Spleen (tissue), 11 donors: ENCODE measurements around the gene SMAD6. TPM values are rescaled to one million over a fixed set of nuclear protein-coding genes. Genes with fewer than 3 reads are reported as not detected.

Experiments
- DNase-seq: peaks from one replicate; pipeline ENCODE4 v3.0.0-alpha.2; 2020
- H3K27ac ChIP-seq, 8 donors: fragments of 200-600 bp; sonication (generic) in 7 of 8; 1 replicate in 4 of 8; 2 replicates in 4 of 8; pipeline versions ENCODE4 v1.5.0 to v1.8.0; 2016 to 2021; ENCODE audit warnings: inconsistent platforms in 4 of 8, mild to moderate bottlenecking in 4 of 8, moderate library complexity in 1 of 8
- H3K27me3 ChIP-seq, 7 donors: fragments of 200-600 bp; sonication (generic) in 6 of 7; replicated peaks in 1 of 7; 1 replicate in 4 of 7; 2 replicates in 3 of 7; pipeline versions ENCODE4 v1.5.0 to v1.8.0; 2016 to 2021; ENCODE audit warnings: inconsistent platforms in 3 of 7, mild to moderate bottlenecking in 1 of 7
- H3K36me3 ChIP-seq, 6 donors: fragments of 200-600 bp; sonication (generic) in 5 of 6; 1 replicate in 4 of 6; 2 replicates in 2 of 6; pipeline versions ENCODE4 v1.5.0 to v1.8.0; 2016 to 2021; ENCODE audit warnings: inconsistent platforms in 2 of 6
- H3K4me1 ChIP-seq, 6 donors: fragments of 200-600 bp; sonication (generic) in 5 of 6; 1 replicate in 3 of 6; 2 replicates in 3 of 6; pipeline versions ENCODE4 v1.5.0 to v1.8.0; 2016 to 2021; ENCODE audit warnings: inconsistent platforms in 3 of 6
- H3K4me3 ChIP-seq, 8 donors: fragments of 200-600 bp; sonication (generic) in 7 of 8; 1 replicate in 4 of 8; 2 replicates in 4 of 8; pipeline versions ENCODE4 v1.5.0 to v1.8.0; 2016 to 2021; ENCODE audit warnings: inconsistent platforms in 4 of 8, mild to moderate bottlenecking in 4 of 8, moderate library complexity in 2 of 8
- H3K9me3 ChIP-seq, 8 donors: fragments of 200-600 bp; sonication (generic) in 7 of 8; 1 replicate in 4 of 8; 2 replicates in 4 of 8; pipeline versions ENCODE4 v1.5.0 to v1.8.0; 2016 to 2021; ENCODE audit warnings: inconsistent platforms in 4 of 8
- POLR2A ChIP-seq, 3 donors: fragments of 450-650 bp; IDR thresholded peaks; one replicate each; pipeline ENCODE4 v1.5.1; 2017; ENCODE audit warnings: antibody characterized with exemption in 3 of 3, mild to moderate bottlenecking in 1 of 3
- POLR2AphosphoS5 ChIP-seq, 3 donors: sonication (generic); formaldehyde crosslinking; IDR thresholded peaks; one replicate each; pipeline ENCODE4 v1.5.1; 2017; ENCODE audit warnings: antibody characterized with exemption in 3 of 3
- WGBS, 5 donors: extraction: QIAGEN DNeasy Blood & Tissue Kit in 3 of 5; methylation state at CpG; one replicate each; pipeline versions ENCODE4 v1.1.5 to v1.1.7; 2013 to 2018; 5-methylcytosine and 5-hydroxymethylcytosine counted together
- intact Hi-C: fragments of 100-400 bp; cut with DNase I; formaldehyde crosslinking; loops from one replicate; pipeline ENCODE4 v1.15.0; 2023; ENCODE audit warnings: low total_unique reads
- polyA plus RNA-seq, 3 donors: library from polyadenylated mRNA; stranded (reverse); fragments of 200-250 nt; gene quantifications; one replicate each; pipeline ENCODE4 v1.2.1, GENCODE V29; 2013
- total RNA-seq, 7 donors: library from RNA; depleted of rRNA in 3 of 7; stranded (reverse); fragments of >200 nt in 3 of 7; fragmentation: NEBNext Ultra II Directional in 4 of 7; extraction: Animal tissue kit (Norgen Biotek cat#: 25700) in 4 of 7; gene quantifications; one replicate each; pipeline versions ENCODE4 v1.1.0 to v1.2.1, GENCODE V29; 2016 to 2021
- TF ChIP-seq, protein P1 (sequence below), 11 experiments: fragments of 200-600 bp in 7 of 11; fragments of 450-650 bp in 4 of 11; sonication (generic) in 4 of 11; IDR thresholded peaks in 8 of 11; conservative IDR thresholded peaks in 3 of 11; 1 replicate in 7 of 11; 2 replicates in 4 of 11; pipeline versions ENCODE4 v1.4.0 to v1.8.0; 2016 to 2021; ENCODE audit warnings: antibody characterized with exemption in 11 of 11, inconsistent platforms in 4 of 11, mild to moderate bottlenecking in 1 of 11
- donor health status: healthy with polysubstance abuse.
- donor health status: DM: no; HTN: no; CAD: no; lungs with moderate emphysema.
- donor health status: DM: no; HTN: no; CAD: no.
- donor health status: Bipolar disorder and iron deficiency.
- donor health status: healthy.
- donor health status: DM: no; HTN: no; CAD: no.
- donor health status: DM: yes; HTN: yes; CAD: no.

The SMAD6 gene
- total and polyA plus RNA-seq, 10 donors = 0.72 to 14.0 (median 4.8) TPM

DNA sequence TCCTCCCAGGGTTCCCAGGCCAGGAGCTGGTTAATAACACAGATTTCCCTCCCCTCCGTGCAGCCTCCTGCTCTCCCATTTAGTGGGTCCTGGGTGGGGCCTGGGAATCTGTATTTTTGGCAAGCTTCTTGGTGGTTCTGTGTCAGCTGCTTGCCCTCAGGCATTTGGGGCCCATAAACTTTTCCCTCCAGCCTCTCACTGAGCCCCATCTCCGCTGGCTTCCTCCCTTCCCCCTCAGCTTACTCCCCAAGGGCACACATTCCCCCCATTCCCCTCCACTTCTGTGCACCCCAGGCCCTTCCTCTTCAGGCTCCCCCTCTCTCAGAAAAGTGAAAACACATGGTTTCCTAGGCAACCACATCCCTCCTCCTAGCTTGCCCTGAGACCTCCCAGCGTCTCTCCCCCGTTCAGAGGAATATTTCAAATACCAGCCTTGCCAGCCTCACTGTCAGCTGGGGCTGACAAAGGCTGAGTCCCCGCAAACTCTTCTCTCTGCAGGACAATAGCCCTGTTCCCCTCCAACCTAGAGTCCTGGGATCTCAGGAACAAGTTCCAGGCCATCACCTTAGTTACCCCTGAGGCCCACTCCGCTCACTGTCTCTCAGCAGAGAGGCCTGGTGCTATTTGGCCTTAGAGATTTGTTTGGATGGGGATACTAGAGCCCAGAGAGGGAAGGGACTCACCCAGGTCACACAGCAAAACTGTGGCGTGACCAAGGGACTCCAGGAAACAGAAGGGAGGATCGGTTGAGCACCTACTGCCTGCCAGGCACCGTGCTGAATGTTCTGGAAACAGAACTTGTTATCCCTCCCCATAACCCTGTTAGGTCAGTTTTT is 44.6 kb upstream of the SMAD6 start:
- H3K27me3 ChIP-seq = peaks cover 0 to 29% (median 7%) of the 10 kb centered on the region in 7 donors
- peak overlapping the region in 6 of 8 donors; percentile 13 to 54 (median 40) for H3K27ac ChIP-seq
- DNase-seq = no peak
- no peak for TF ChIP-seq POLR2A (IDR thresholded peaks at IDR 0.05)
- no peak for TF ChIP-seq POLR2AphosphoS5 (IDR thresholded peaks at IDR 0.05)
- TF ChIP-seq, protein P1, sequence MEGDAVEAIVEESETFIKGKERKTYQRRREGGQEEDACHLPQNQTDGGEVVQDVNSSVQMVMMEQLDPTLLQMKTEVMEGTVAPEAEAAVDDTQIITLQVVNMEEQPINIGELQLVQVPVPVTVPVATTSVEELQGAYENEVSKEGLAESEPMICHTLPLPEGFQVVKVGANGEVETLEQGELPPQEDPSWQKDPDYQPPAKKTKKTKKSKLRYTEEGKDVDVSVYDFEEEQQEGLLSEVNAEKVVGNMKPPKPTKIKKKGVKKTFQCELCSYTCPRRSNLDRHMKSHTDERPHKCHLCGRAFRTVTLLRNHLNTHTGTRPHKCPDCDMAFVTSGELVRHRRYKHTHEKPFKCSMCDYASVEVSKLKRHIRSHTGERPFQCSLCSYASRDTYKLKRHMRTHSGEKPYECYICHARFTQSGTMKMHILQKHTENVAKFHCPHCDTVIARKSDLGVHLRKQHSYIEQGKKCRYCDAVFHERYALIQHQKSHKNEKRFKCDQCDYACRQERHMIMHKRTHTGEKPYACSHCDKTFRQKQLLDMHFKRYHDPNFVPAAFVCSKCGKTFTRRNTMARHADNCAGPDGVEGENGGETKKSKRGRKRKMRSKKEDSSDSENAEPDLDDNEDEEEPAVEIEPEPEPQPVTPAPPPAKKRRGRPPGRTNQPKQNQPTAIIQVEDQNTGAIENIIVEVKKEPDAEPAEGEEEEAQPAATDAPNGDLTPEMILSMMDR (IDR thresholded peaks at IDR 0.05 in 8 of 11, conservative IDR thresholded peaks at IDR 0.05 in 3 of 11) = no peak
- H3K9me3 ChIP-seq = no peaks in the 10 kb centered on the region
- H3K4me1 ChIP-seq = peaks cover 0 to 38% (median 17%) of the 10 kb centered on the region in 6 donors
- no peaks in the 10 kb centered on the region for H3K36me3 ChIP-seq
- intact Hi-C loops = no loop called here
- WGBS, 5 donors = 69 to 79% (median 76%) methylated on average over 9 of the region's 9 CpGs
- H3K4me3 ChIP-seq = no peak overlapping the region

GRCh38 chr15:66658044-66658443 is 44.0 kb upstream of the SMAD6 start:
- Histone ChIP-seq H3K9me3 (no peaks in the 10 kb centered on the region), H3K27me3 (peaks cover 0 to 29% (median 7%) of the 10 kb centered on the region in 7 donors), H3K27ac (peak overlapping the region in 6 of 8 donors; percentile 13 to 54 (median 40)), H3K4me3 (no peak overlapping the region), H3K4me1 (peaks cover 0 to 38% (median 17%) of the 10 kb centered on the region in 6 donors), H3K36me3 (no peaks in the 10 kb centered on the region)
- DNase-seq = no peak
- intact Hi-C loops = no loop called here
- WGBS, 5 donors = 26 to 60% (median 38%) methylated on average over 5 of the region's 5 CpGs
- TF ChIP-seq POLR2AphosphoS5 (IDR thresholded peaks at IDR 0.05) (no peak), POLR2A (IDR thresholded peaks at IDR 0.05) (no peak)
- TF ChIP-seq, protein P1 (IDR thresholded peaks at IDR 0.05 in 8 of 11, conservative IDR thresholded peaks at IDR 0.05 in 3 of 11) = no peak

DNA sequence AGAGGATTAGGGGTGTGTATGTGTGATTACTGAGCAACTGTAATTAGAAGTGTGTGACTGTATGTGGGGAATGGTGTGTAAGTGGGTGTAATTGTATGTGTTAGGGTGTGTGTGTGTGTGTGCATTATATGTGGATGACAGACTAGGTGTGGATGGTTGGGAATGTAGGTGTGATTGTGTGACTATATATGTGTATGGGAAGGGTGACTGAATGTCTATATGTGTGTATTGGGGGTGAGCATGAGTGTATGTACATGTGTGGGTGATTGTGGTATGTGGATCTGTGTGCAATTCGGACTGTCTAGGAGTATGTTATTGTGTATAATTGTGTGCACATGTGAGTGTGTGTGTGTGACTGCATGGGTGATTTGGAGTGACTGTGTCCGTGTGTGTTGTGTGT is 43.2 kb upstream of the SMAD6 start:
- intact Hi-C loops = no loop called here
- H3K9me3 ChIP-seq = no peaks in the 10 kb centered on the region
- DNase-seq = no peak
- WGBS, 5 donors = 86 to 98% (median 91%) methylated on average over 2 of the region's 2 CpGs
- no peaks in the 10 kb centered on the region for H3K36me3 ChIP-seq
- peaks cover 0 to 25% (median 7%) of the 10 kb centered on the region in 7 donors for H3K27me3 ChIP-seq
- H3K4me3 ChIP-seq = no peak overlapping the region
- peaks cover 0 to 38% (median 17%) of the 10 kb centered on the region in 6 donors for H3K4me1 ChIP-seq
- H3K27ac ChIP-seq = no peak overlapping the region
- TF ChIP-seq, protein P1 (IDR thresholded peaks at IDR 0.05 in 8 of 11, conservative IDR thresholded peaks at IDR 0.05 in 3 of 11) = no peak
- TF ChIP-seq POLR2AphosphoS5 (IDR thresholded peaks at IDR 0.05) (no peak), POLR2A (IDR thresholded peaks at IDR 0.05) (no peak)

DNA sequence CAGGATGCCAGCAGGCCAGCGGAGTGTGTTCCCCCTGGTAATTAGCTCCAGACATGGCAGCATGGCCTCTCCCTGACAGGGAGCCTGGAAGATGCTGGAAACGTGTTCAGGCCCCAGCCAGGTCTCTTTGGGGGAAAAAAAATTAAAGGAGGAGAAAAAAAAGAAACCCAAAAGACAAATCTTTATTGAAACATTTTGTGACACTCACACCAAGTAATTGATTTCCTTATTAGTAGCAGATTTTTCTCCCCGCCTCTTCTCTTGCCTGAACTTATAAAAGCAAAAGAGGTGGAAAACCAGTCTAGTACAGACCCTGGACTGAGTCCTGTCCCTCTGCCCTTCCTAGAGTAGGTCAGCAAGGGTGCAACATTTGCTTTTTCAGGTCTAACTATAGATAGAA is 42.7 kb upstream of the SMAD6 start:
- peaks cover 0 to 20% (median 7%) of the 10 kb centered on the region in 7 donors for H3K27me3 ChIP-seq
- H3K4me3 ChIP-seq = no peak overlapping the region
- intact Hi-C loops = no loop called here
- no peak overlapping the region for H3K27ac ChIP-seq
- no peak for TF ChIP-seq POLR2AphosphoS5 (IDR thresholded peaks at IDR 0.05)
- TF ChIP-seq, protein P1 (IDR thresholded peaks at IDR 0.05 in 8 of 11, conservative IDR thresholded peaks at IDR 0.05 in 3 of 11) = no peak
- TF ChIP-seq POLR2A (IDR thresholded peaks at IDR 0.05) = no peak
- H3K36me3 ChIP-seq = no peaks in the 10 kb centered on the region
- WGBS, 5 donors = 82 to 91% (median 87%) methylated on average over 3 of the region's 3 CpGs
- H3K4me1 ChIP-seq = peaks cover 0 to 36% (median 17%) of the 10 kb centered on the region in 6 donors
- DNase-seq = no peak
- H3K9me3 ChIP-seq = no peaks in the 10 kb centered on the region
